MM.1S (cell line): Measurements from ENCODE around the gene GSG1L.

ENCODE experiments used
- CTCF ChIP-seq: fragments of 300-600 bp; sonication (generic); IDR thresholded peaks from 2 replicates; pipeline ENCODE4 v1.5.1; 2016; ENCODE audit warnings: antibody characterized with exemption, low read length, mixed read lengths
- EZH2 ChIP-seq: fragments of 300-600 bp; sonication (generic); optimal IDR thresholded peaks from 2 replicates; pipeline ENCODE3; 2017; ENCODE audit warnings: low read depth, mild to moderate bottlenecking, antibody characterized with exemption, low read length, mixed read lengths
- EZH2phosphoT487 ChIP-seq: fragments of 300-600 bp; sonication (generic); IDR thresholded peaks from 2 replicates; pipeline ENCODE4 v1.6.1; 2018; ENCODE audit warnings: antibody characterized with exemption, low read length

- TF ChIP-seq CTCF = no peak
- no peak for TF ChIP-seq EZH2phosphoT487
- no peak for TF ChIP-seq EZH2
These were observed 40.1 kb upstream of the GSG1L start for GRCh38 chr16:28103516-28104170.
